Transverse colon (tissue), 4 donors: ENCODE data around the gene PDCL2. TPM values are rescaled to one million over a fixed set of nuclear protein-coding genes. Genes with fewer than 3 reads are reported as not detected.
"Not testable (repeated sequence)": the region's sequence is repeated elsewhere in the genome, so short reads cannot be mapped to it uniquely, and the experiment has no call there.

ENCODE experiments used
- DNase-seq: peaks from one replicate; pipeline ENCODE4 v3.0.0-alpha.2; 2019
- H3K27ac ChIP-seq, 4 donors: fragments of 200-600 bp; sonication (generic); 2 replicates each; pipeline ENCODE4 v1.5.1; 2016 to 2018; ENCODE audit warnings: inconsistent platforms in 4 of 4
- H3K27me3 ChIP-seq: fragments of 200-600 bp; sonication (generic); 2 replicates; pipeline ENCODE4 v1.5.1; 2017; ENCODE audit warnings: inconsistent platforms
- H3K36me3 ChIP-seq, 4 donors: fragments of 200-600 bp; sonication (generic); 2 replicates each; pipeline ENCODE4 v1.5.1; 2017 to 2019; ENCODE audit warnings: inconsistent platforms in 4 of 4
- H3K4me1 ChIP-seq, 4 donors: fragments of 200-600 bp; sonication (generic); 2 replicates each; pipeline ENCODE4 v1.5.1; 2017 to 2020; ENCODE audit warnings: inconsistent platforms in 4 of 4
- H3K4me3 ChIP-seq, 4 donors: fragments of 200-600 bp; sonication (generic); 1 replicate in 1 of 4; 2 replicates in 3 of 4; pipeline versions ENCODE4 v1.5.1 to v1.6.1; 2017 to 2019; ENCODE audit warnings: inconsistent platforms in 4 of 4
- H3K9me3 ChIP-seq, 2 donors: fragments of 200-600 bp; sonication (generic); 2 replicates each; pipeline ENCODE4 v1.5.1; 2017 to 2019; ENCODE audit warnings: inconsistent platforms in 2 of 2
- CTCF ChIP-seq, 5 experiments: fragments of 200-600 bp in 3 of 5; fragments of 450-650 bp in 2 of 5; sonication (generic) in 3 of 5; IDR thresholded peaks; 1 replicate in 2 of 5; 2 replicates in 3 of 5; pipeline ENCODE4 v1.5.1; 2016 to 2017; ENCODE audit warnings: antibody characterized with exemption in 5 of 5, inconsistent platforms in 3 of 5, mild to moderate bottlenecking in 2 of 5, moderate library complexity in 1 of 5
- EP300 ChIP-seq: sonication (generic); formaldehyde crosslinking; IDR thresholded peaks from one replicate; pipeline ENCODE4 v1.6.1; 2017; ENCODE audit warnings: antibody characterized with exemption, low read depth
- POLR2A ChIP-seq: fragments of 450-650 bp; IDR thresholded peaks from one replicate; pipeline ENCODE4 v1.6.1; 2016; ENCODE audit warnings: antibody characterized with exemption, mild to moderate bottlenecking, moderate library complexity
- POLR2AphosphoS5 ChIP-seq, 3 donors: sonication (generic); formaldehyde crosslinking; IDR thresholded peaks; one replicate each; pipeline ENCODE4 v1.6.1; 2016; ENCODE audit warnings: antibody characterized with exemption in 3 of 3
- WGBS, 2 donors: methylation state at CpG; one replicate each; pipeline ENCODE4 v1.1.5; 2018; ENCODE audit warnings: low coverage in 1 of 2; 5-methylcytosine and 5-hydroxymethylcytosine counted together
- in situ Hi-C, 4 donors: fragments of 200-750 bp; cut with MboI; loops; one replicate each; pipeline versions ENCODE4 v1.15.0 to v1.15.1; 2017; ENCODE audit warnings: low sequenced_read_pairs in 3 of 4, low pct_ligation_motif_present in 1 of 4, low pct_unique_long_range_greater_than_20kb in 1 of 4
- intact Hi-C: fragments of 100-400 bp; cut with DNase I; formaldehyde crosslinking; loops from one replicate; pipeline ENCODE4 v1.15.1; 2023; ENCODE audit warnings: low total_unique reads
- total RNA-seq, 4 donors: library from RNA; depleted of rRNA; stranded (reverse); fragments of >200 nt; gene quantifications; one replicate each; pipeline ENCODE4 v1.1.0, GENCODE V29; 2016

Gene PDCL2
- total RNA-seq, 4 donors from 2014 or later = not detected

- Histone ChIP-seq H3K27me3 (no peaks in the 10 kb centered on the region), H3K4me1 (peaks cover 0 to 10% (median 0%) of the 10 kb centered on the region in 4 donors), H3K9me3 (no peaks in the 10 kb centered on the region), H3K27ac (peak overlapping the region; percentile 31 to 70 (median 50)), H3K36me3 (no peaks in the 10 kb centered on the region), H3K4me3 (peak overlapping the region in 3 of 4 donors; percentile 5 to 34 (median 14))
- TF ChIP-seq POLR2A (no peak), POLR2AphosphoS5 (IDR thresholded peaks at IDR 0.05) (peak in 2 of 3 donors; percentile 14 to 15)
- WGBS, 2 donors = 64 to 80% methylated on average over 7 to 10 of the region's 10 CpGs
- in situ Hi-C loops = loop anchor here in 3 of 4 donors (10.0 kb wide), 2 partner anchors 199 to 209 kb away; partner anchors contain the start of gene SRD5A3 (in 2 of the 3)
- peak; percentile 38 for DNase-seq
- intact Hi-C loops = no loop called here
These were observed 38.4 kb downstream of the PDCL2 start for GRCh38 chr4:55553441-55554201.

GRCh38 chr4:55551964-55552363 lies 40.1 kb downstream of the PDCL2 start:
- 83 to 100% methylated on average over 4 to 6 of the region's 6 CpGs for whole genome bisulfite sequencing, 2 donors
- intact Hi-C loops, H3K4me3 ChIP-seq, H3K36me3 ChIP-seq, H3K9me3 ChIP-seq, H3K27ac ChIP-seq, DNase-seq, H3K27me3 ChIP-seq: not testable (repeated sequence)
- in situ Hi-C loops = loop anchor here in 3 of 4 donors (10.0 kb wide), 2 partner anchors 197 to 207 kb away; partner anchors contain the start of gene SRD5A3 (in 2 of the 3)
- H3K4me1 ChIP-seq = peaks cover 0 to 20% (median 6%) of the 10 kb centered on the region in 4 donors

GRCh38 chr4:55549888-55550287 lies 42.2 kb downstream of the PDCL2 start:
- DNase-seq = no peak
- intact Hi-C loops = loop anchor here (5.0 kb wide), 1 partner anchor 203 kb away; the partner anchor contains the start of gene SRD5A3

GRCh38 chr4:55547918-55548317 lies 44.1 kb downstream of the PDCL2 start:
- no peaks in the 10 kb centered on the region for H3K36me3 ChIP-seq
- no peak for DNase-seq
- peaks cover 0 to 29% (median 19%) of the 10 kb centered on the region in 4 donors for H3K4me1 ChIP-seq
- TF ChIP-seq EP300 (no peak), CTCF (IDR thresholded peaks at IDR 0.05) (no peak), POLR2AphosphoS5 (IDR thresholded peaks at IDR 0.05) (no peak), POLR2A (no peak)
- in situ Hi-C loops (loop anchor here in 1 of 4 donors (25.0 kb wide), 1 partner anchor 211 kb away; the partner anchor contains the start of gene SRD5A3), intact Hi-C loops (loop anchor here (5.0 kb wide), 1 partner anchor 201 kb away; the partner anchor contains the start of gene SRD5A3)
- 58 to 83% methylated on average over 2 to 4 of the region's 4 CpGs for WGBS, 2 donors
- H3K27ac ChIP-seq = peak overlapping the region; percentile 97 to 100 (median 98)
- H3K27me3 ChIP-seq = no peaks in the 10 kb centered on the region
- no peaks in the 10 kb centered on the region for H3K9me3 ChIP-seq
- peak overlapping the region in 3 of 4 donors; percentile 72 to 97 (median 85) for H3K4me3 ChIP-seq

More at GRCh38 chr4:55549888-55550287, 42.2 kb downstream of the PDCL2 start:
- TF ChIP-seq EP300 = no peak
- TF ChIP-seq POLR2A = no peak
- no peak for TF ChIP-seq POLR2AphosphoS5 (IDR thresholded peaks at IDR 0.05)
- TF ChIP-seq CTCF (IDR thresholded peaks at IDR 0.05) = no peak
- Histone ChIP-seq H3K27me3 (no peaks in the 10 kb centered on the region), H3K9me3 (no peaks in the 10 kb centered on the region), H3K4me1 (peaks cover 0 to 27% (median 11%) of the 10 kb centered on the region in 4 donors), H3K27ac (no peak overlapping the region), H3K4me3 (no peak overlapping the region), H3K36me3 (no peaks in the 10 kb centered on the region)
- in situ Hi-C loops = loop anchor here (10.0 to 25.0 kb wide), 3 partner anchors 195 to 213 kb away; partner anchors contain the start of gene SRD5A3 (in 3 of the 4)
- WGBS, 2 donors = 24 to 43% methylated on average over 2 of the region's 2 CpGs

- Histone ChIP-seq H3K9me3 (no peaks in the 10 kb centered on the region), H3K36me3 (no peaks in the 10 kb centered on the region), H3K27me3 (no peaks in the 10 kb centered on the region), H3K4me3 (peak overlapping the region; percentile 72 to 97 (median 90)), H3K27ac (peak overlapping the region; percentile 97 to 100 (median 98)), H3K4me1 (peaks cover 0 to 29% (median 19%) of the 10 kb centered on the region in 4 donors)
- TF ChIP-seq POLR2AphosphoS5 (IDR thresholded peaks at IDR 0.05) (no peak), POLR2A (no peak), EP300 (peak; percentile 12), CTCF (IDR thresholded peaks at IDR 0.05) (no peak)
- intact Hi-C loops (loop anchor here (5.0 kb wide), 1 partner anchor 200 kb away; the partner anchor contains the start of gene SRD5A3), in situ Hi-C loops (loop anchor here in 1 of 4 donors (25.0 kb wide), 1 partner anchor 210 kb away; the partner anchor contains the start of gene SRD5A3)
- WGBS, 2 donors = 0 to 5% methylated on average over 4 to 10 of the region's 10 CpGs
- DNase-seq = no peak
These were observed 44.6 kb downstream of the PDCL2 start for GRCh38 chr4:55547466-55547770.
